Inferior parietal cortex (tissue), 1 donor: ENCODE data around the gene KLF13.

Source experiments
- DNase-seq: peaks from one replicate; pipeline ENCODE4 v3.0.0-alpha.2; 2016; ENCODE audit errors: extremely low spot score

The KLF13 gene

DNA sequence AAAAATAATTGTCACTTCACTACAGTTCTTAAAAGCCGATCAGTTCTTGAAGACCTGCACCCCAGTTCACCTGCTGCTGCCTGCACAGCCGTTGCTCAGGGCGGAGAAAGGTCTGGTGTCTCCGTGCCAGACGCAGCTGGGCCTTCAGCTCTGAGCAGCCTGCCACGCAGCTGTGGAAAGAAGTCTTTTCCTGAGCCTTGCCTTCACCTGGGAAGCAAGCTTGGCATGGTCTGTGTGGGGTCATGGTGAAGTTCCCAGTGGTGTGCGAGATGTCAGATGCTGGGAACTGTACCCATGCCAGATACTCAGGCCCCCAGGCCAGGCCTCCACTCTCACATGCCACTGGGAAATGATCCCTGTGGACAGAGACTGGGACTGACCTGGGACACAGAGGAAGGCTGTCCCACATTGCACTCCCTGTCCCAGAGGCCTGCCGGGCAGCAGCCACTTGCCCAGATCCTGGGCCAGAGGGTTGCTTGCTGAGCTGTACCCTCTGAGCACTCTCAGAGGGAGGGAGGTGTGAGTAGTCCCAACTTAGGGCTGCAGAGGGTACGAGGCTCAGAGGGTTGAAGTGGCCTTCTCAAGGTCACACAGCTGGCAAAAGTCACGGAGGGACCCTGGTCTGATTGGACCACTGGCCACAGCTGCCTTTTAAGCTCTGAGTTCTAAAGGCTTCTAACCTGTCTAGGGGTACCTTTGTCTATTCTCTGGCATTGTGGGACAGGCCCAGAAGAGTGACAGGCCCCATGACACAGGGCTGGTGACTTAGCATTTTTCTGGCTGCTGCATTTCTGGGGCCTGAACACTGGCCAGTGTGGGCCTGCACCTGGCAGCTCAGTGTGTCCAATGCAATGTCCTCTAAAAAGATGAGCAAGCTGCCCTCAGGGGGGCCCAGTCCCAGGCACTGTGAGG is 55.4 kb downstream of the KLF13 start:
- DNase-seq = no peak

GRCh38 chr15:31382713-31383045 is 56.0 kb downstream of the KLF13 start:
- no peak for DNase-seq

DNA sequence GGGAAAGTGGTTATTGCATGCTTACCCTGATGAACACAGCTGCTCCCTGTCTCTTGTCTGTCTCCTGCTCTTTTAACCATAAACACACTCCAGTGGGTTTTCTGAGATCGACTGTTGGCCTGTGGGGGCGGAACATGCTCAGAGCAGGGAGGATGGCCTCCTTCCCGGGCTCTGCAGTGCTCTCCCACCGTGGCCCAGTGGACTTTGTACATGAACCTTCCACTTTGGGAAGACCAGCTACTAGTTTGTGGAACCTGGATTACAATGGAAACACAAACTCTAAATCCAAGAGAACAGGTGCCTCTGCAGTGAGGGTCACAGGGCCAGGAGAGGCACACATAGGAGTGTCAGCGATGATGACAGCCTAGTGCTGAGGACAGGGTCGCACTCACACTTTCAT is 56.5 kb downstream of the KLF13 start:
- DNase-seq = no peak

GRCh38 chr15:31384568-31384967 is 57.9 kb downstream of the KLF13 start:
- no peak for DNase-seq

GRCh38 chr15:31385736-31386135 is 59.1 kb downstream of the KLF13 start:
- DNase-seq = no peak

DNA sequence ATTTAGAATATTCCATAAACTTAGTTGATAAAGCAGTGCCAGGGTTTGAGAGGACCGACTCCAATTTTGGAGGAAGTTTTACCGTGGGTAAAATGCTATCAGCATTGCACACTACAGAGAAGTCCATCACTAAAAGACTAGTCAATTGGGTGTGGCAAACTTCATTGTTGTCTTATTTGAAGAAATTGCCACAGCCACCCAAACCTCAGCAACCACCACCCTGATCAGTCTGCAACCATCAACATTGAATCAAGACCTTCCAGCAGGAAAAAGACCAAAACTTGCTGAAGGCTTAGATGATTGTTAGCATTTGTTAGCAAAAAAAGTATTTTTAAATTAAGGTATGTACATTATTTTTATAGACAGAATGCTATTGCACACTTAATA is 60.5 kb downstream of the KLF13 start:
- DNase-seq = no peak

GRCh38 chr15:31387479-31388118 is 61.0 kb downstream of the KLF13 start:
- no peak for DNase-seq

DNA sequence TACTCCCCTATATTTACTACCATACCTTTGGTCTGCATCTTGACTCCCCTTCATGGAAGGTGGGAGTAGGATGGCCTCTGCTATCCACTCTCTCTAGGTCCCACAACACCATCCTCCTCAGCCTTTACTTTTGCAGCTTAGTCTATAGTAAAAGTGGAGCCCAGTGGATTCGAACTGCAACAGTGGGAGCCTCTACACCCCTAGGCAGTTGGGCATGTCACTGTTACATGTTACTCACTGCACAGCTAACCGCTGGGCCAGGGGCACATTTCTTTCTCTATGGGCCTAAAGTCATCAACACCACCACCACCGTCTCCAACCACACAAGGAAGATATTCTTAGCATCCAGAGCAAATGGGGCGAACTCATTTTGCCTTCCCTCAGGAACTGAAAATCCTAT is 62.9 kb downstream of the KLF13 start:
- no peak for DNase-seq

GRCh38 chr15:31390029-31390428 is 63.4 kb downstream of the KLF13 start:
- no peak for DNase-seq

DNA sequence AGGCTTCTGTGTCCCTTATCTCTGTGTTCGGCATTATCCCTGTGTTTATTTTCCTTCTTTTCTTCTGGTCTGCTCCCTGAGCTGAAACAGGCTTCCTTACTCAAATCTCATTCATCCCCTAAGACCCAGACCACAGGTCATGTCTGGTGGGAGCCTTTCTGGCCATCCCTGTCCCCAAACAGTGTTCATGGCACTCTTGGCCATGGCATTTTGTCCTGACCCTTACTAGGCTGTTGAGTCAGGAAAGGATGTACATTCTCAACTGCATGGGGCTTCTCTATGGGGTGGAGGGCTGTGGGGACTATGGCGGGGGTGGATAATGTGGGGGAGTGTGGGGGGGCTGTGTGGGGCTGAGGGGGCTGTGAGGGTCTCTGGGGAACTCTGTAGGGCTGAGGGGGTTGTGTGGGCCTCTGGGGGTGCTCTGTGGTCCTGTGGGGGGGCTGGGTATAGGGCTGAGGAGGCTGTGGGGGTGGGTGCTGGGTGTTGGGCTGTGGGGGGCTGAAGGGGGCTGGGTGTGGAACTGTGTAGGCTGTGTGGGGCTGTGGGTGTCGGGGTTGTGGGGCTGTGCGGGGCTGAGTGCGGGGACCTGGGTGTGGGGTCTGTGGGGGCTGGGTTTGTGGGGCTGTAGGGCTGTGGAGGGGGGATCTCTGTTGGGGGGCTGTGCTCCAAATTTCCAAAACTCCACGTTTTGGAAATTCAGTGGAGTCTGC is 64.3 kb downstream of the KLF13 start:
- DNase-seq = no peak

DNA sequence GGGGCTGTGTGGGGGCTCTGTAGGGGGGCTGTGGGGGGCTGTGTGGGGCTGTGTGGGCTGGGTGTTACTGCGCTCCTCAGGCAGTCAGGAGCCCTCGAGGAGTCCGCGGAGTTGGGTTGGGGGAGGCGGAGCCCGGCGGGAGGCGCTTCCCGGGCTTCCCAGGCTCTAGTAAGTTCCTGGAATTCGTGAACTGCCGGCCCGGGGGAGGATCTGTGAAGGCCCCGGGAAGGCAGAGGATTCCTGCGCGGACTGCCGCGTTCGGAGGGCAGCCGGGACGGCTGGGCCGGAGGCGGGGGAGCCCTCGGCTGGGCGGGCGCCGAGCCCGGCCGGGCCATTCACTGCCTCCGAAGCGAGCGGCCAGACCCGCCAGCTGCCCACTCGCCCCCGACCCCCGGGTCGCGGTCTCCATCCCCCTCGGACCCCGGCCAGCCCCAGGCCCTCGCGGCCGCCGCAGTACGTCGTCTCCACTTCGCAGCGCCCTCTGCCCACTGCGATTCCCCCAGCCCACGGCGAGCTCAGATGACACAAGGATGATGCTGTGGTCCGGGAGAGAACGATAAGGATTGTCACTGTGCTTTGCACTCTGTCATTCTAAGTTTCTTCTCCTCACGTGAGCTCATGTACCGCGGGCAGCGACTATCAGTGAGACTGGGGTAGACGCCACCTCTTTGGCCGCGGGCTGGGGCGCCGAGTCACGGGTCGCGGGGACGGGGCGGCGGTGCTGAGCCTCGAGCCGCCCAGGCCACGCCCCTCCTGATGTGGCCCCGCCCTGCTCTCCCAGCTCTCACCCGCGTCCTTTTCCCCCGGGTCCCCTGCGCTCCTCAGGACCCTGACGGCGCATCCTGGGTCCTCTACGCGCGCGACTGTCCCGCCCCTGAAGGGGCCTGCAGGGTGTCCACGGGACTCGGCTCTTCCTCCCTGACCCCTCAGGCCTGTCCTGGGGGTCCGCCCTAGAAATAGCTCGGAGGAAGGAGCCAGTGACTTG is 65.3 kb downstream of the KLF13 start:
- peak; percentile 55 for DNase-seq

DNA sequence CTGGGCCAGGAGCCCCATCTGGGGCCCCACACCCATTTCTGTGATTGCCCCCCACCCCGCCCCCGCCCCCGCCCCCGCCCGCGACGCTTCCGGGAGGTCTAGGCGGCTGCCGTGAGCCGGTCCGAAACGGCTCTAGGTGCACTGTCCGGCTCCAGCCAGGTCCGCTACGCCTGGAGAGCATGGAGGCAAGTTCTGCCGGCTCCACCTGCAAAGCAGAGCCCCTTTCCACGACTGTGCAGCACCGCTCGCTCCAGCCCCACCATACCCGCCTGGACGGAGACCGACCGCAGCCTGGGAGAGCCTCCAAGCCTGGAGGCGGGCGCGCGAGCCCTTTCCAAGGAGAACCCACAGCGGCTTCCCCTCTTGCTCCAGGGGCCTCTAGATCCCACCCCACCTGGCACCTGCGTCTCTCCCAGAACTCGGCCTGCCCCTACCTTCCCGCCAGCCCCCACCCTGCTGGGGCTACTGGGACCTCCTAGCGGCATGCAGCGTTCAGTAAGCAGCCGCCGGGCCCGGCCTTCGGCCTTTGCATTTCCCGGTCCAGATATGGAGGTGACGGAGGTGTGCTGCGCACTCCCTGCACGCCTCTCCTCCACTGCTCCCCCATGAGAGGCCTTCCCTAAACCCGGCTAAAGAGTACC is 66.2 kb downstream of the KLF13 start:
- no peak for DNase-seq

DNA sequence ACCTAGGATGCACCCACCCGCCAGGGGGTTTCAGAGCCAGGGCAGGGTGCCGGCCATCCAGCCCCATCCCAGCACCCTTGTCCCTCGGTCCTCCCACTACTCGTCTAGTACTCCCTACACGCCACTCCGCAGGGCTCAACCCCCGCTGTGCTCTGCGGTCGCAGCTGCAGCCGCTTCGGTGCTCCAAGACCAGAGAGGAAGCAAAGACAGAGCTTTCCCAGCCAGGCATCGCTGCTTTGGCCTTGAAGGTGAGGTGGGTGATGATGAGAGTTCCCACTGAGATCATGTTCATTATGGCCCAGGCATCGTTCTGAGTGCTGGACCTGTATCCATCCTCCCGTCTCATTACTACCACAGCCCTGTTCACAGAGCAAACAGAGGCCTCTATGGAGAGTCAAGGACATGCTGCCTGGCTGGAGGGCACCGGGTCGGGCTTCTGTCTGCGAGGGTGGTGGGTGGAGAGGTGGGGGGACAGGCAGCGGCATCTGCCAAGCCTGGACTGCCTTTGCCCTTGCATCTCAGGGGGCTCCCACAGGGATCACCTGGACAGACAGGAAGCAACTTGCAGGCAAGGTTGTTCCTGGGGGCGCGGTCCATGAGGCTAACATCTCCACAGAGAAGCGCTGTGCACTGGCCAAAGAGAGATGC is 66.9 kb downstream of the KLF13 start:
- no peak for DNase-seq

- no peak for DNase-seq
Measured at GRCh38 chr15:31396881-31397560, 70.4 kb downstream of the KLF13 start.

DNA sequence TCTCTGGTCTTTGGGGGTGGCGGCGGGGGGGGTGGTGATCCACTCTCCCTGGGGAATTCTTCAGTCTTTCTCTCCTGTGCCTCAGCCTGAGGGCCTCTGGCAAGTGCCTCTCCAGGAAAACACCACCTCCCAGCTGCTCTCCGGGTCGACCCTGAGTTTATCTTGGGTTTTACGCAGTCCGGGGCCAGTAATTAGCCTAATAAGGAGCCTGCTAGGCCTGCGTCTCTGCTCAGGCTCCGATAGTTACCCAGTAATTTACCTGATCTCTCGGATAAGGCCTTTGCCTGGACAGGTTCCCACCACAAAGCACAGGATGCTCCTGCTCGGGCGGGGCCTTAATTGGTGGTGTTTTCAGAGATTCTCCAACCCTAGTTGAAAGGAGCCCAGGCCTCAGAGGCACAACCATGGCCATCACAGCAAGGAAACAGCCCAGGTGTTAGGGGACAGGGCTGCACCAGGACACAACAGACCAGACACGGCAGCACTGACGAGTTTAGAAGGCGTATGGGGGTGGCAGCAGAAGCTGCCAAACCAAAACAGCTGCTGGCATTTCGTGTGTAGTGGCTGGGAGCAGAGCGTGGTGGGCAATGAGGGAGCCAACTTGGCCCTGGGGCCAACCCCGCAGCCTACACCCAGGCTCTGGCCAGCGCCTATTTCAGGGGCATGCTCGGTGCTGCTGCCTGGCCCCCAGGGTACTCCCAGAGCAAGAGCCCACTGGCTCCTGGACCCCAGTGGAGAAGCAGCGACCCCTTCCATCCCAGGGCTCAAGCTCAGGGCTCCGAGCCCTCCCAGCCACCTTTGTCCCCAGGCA is 71.4 kb downstream of the KLF13 start:
- DNase-seq = no peak

DNA sequence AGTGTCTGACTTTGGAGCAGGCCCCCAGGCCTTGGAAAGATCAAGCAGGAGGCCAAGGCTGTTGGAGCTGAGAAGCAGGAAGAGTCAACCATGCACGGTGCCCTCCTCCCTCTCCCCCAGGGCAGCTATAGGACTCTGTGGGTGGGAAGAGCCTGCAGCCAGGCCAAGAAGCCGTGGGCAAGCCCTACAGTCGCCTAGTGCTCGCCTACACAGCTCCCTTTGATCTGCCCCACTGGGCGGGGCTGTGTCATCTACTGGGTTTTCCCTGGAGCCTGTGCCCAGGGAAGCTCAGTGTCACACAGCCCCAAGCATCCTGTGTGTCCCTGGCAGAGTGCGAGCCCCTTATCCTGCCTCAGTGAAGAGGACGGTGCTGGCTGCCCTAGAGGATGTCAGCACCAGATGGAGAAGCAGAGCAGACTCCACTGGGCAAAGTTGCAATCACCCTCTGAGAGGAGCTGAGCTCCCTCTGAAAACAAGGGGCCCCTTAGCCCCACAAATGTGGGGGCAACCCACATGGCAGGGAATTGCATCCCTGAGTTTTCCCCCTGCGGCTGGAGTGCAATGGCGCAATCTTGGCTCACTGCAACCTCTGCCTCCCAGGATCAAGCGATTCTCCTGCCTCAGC is 72.2 kb downstream of the KLF13 start:
- no peak for DNase-seq

- no peak for DNase-seq
Measured at GRCh38 chr15:31399544-31400171, 73.0 kb downstream of the KLF13 start.
